Measurements from ENCODE around the gene OR10G6. TPM values are rescaled to one million over a fixed set of nuclear protein-coding genes. Genes with fewer than 3 reads are reported as not detected.
"Not testable (repeated sequence)": the region's sequence is repeated elsewhere in the genome, so short reads cannot be mapped to it uniquely, and the experiment has no call there.

Gene OR10G6
- not detected for total RNA-seq

GRCh38 chr11:123995119-123995518 is at the start of gene OR10G6:
Gene OR10G6, minus strand, starts transcription at chr11:123995161. Its CDS starts 0 bp downstream, at chr11:123995161.
- Mint-ChIP-seq H3K9me3 (ENCODE audit: low read depth) (no peaks in the 10 kb centered on the region), H3K4me3 (no peak within 1 kb of the TSS), H3K36me3 (no peaks in the 10 kb centered on the region), H3K27me3 (no peaks in the 10 kb centered on the region), H3K27ac (no peak within 1 kb of the TSS), H3K4me1 (no peaks in the 10 kb centered on the region)
- CTCF ChIA-PET = no interaction called here
- DNase-seq (no peak), ATAC-seq (no peak)

GRCh38 chr11:124043420-124043819 is 48.5 kb upstream of the OR10G6 start:
- no peaks in the 10 kb centered on the region for H3K9me3 Mint-ChIP-seq (ENCODE audit: low read depth)
- H3K36me3 Mint-ChIP-seq = no peaks in the 10 kb centered on the region
- DNase-seq (no peak), ATAC-seq (no peak)
- H3K27me3 Mint-ChIP-seq = no peaks in the 10 kb centered on the region
- H3K4me1 Mint-ChIP-seq = no peaks in the 10 kb centered on the region
- CTCF ChIA-PET = interaction anchor here (0.6 kb wide), 1 partner anchor 28 kb away, joined by 3 read pairs; no protein-coding TSS in a partner anchor
- no peak overlapping the region for H3K4me3 Mint-ChIP-seq
- H3K27ac Mint-ChIP-seq = no peak overlapping the region

GRCh38 chr11:124041254-124041653 is 46.3 kb upstream of the OR10G6 start, which contains the start of gene OR10G7:
Gene OR10G7, minus strand, starts transcription at chr11:124041325. Its CDS starts 2,324 bp downstream, at chr11:124039001.
- H3K36me3 Mint-ChIP-seq = no peaks in the 10 kb centered on the region
- CTCF ChIA-PET = interaction anchor here (1.0 kb wide), 1 partner anchor 30 kb away, joined by 3 read pairs; no protein-coding TSS in a partner anchor
- DNase-seq (no peak), ATAC-seq (no peak)
- H3K27ac Mint-ChIP-seq = no peak within 1 kb of the TSS
- no peaks in the 10 kb centered on the region for H3K4me1 Mint-ChIP-seq
- H3K27me3 Mint-ChIP-seq = no peaks in the 10 kb centered on the region
- no peak within 1 kb of the TSS for H3K4me3 Mint-ChIP-seq
- no peaks in the 10 kb centered on the region for H3K9me3 Mint-ChIP-seq (ENCODE audit: low read depth)

GRCh38 chr11:124039557-124039956 is 44.6 kb upstream of the OR10G6 start:
- ATAC-seq = no peak
- Mint-ChIP-seq H3K9me3 (ENCODE audit: low read depth) (no peaks in the 10 kb centered on the region), H3K4me1 (no peaks in the 10 kb centered on the region), H3K36me3 (no peaks in the 10 kb centered on the region), H3K27ac (no peak overlapping the region), H3K4me3 (no peak overlapping the region), H3K27me3 (no peaks in the 10 kb centered on the region)
- CTCF ChIA-PET = no interaction called here
- DNase-seq = no peak

GRCh38 chr11:124036666-124037065 is 41.7 kb upstream of the OR10G6 start:
- no peak overlapping the region for H3K27ac Mint-ChIP-seq
- no peak for ATAC-seq
- H3K36me3 Mint-ChIP-seq = no peaks in the 10 kb centered on the region
- CTCF ChIA-PET = no interaction called here
- no peaks in the 10 kb centered on the region for H3K9me3 Mint-ChIP-seq (ENCODE audit: low read depth)
- no peak overlapping the region for H3K4me3 Mint-ChIP-seq
- H3K27me3 Mint-ChIP-seq = no peaks in the 10 kb centered on the region
- no peaks in the 10 kb centered on the region for H3K4me1 Mint-ChIP-seq
- no peak for DNase-seq

- ATAC-seq = no peak
- Mint-ChIP-seq H3K4me3 (no peak within 1 kb of the TSS), H3K27ac (no peak within 1 kb of the TSS), H3K9me3 (ENCODE audit: low read depth) (no peaks in the 10 kb centered on the region), H3K4me1 (no peaks in the 10 kb centered on the region), H3K27me3 (no peaks in the 10 kb centered on the region), H3K36me3 (no peaks in the 10 kb centered on the region)
- CTCF ChIA-PET = no interaction called here
- no peak for DNase-seq
Measured at GRCh38 chr11:124026498-124026897, 31.5 kb upstream of the OR10G6 start, which contains the start of gene OR10G8. Gene OR10G8, plus strand, starts transcription at chr11:124026798. Its CDS starts 2,825 bp downstream, at chr11:124029623.

GRCh38 chr11:124015837-124016236 is 20.9 kb upstream of the OR10G6 start:
- H3K27me3 Mint-ChIP-seq; H3K4me3 Mint-ChIP-seq; H3K9me3 Mint-ChIP-seq (ENCODE audit: low read depth); H3K27ac Mint-ChIP-seq; ATAC-seq; H3K36me3 Mint-ChIP-seq; CTCF ChIA-PET; DNase-seq; H3K4me1 Mint-ChIP-seq: not testable (repeated sequence)

GRCh38 chr11:124012697-124013096 is 17.7 kb upstream of the OR10G6 start, which contains the start of gene OR10G4:
Gene OR10G4, plus strand, starts transcription at chr11:124012997. Its CDS starts 2,578 bp downstream, at chr11:124015575.
- Mint-ChIP-seq H3K27me3 (no peaks in the 10 kb centered on the region), H3K4me1 (no peaks in the 10 kb centered on the region), H3K36me3 (no peaks in the 10 kb centered on the region), H3K9me3 (ENCODE audit: low read depth) (no peaks in the 10 kb centered on the region), H3K4me3 (no peak within 1 kb of the TSS), H3K27ac (no peak within 1 kb of the TSS)
- DNase-seq = no peak
- CTCF ChIA-PET = no interaction called here
- no peak for ATAC-seq

- Mint-ChIP-seq H3K4me3 (no peak overlapping the region), H3K27me3 (peaks cover 3% of the 10 kb centered on the region), H3K36me3 (no peaks in the 10 kb centered on the region), H3K9me3 (ENCODE audit: low read depth) (no peaks in the 10 kb centered on the region), H3K4me1 (peaks cover 6% of the 10 kb centered on the region), H3K27ac (no peak overlapping the region)
- no peak for ATAC-seq
- CTCF ChIA-PET = no interaction called here
- no peak for DNase-seq
Measured at GRCh38 chr11:123979311-123979710, 15.7 kb downstream of the OR10G6 start.

- H3K27ac Mint-ChIP-seq = no peak within 1 kb of the TSS
- no peak for DNase-seq
- H3K4me1 Mint-ChIP-seq = peaks cover 6% of the 10 kb centered on the region
- ATAC-seq = no peak
- no peaks in the 10 kb centered on the region for H3K36me3 Mint-ChIP-seq
- peaks cover 3% of the 10 kb centered on the region for H3K27me3 Mint-ChIP-seq
- no peaks in the 10 kb centered on the region for H3K9me3 Mint-ChIP-seq (ENCODE audit: low read depth)
- CTCF ChIA-PET = no interaction called here
- no peak within 1 kb of the TSS for H3K4me3 Mint-ChIP-seq
Measured at GRCh38 chr11:123977731-123978347, 17.1 kb downstream of the OR10G6 start, which contains the start of gene OR10S1. Gene OR10S1, minus strand, starts transcription at chr11:123977781. Its CDS starts 117 bp downstream, at chr11:123977664.

GRCh38 chr11:123976770-123977560 is 18.0 kb downstream of the OR10G6 start:
- Mint-ChIP-seq H3K9me3 (ENCODE audit: low read depth) (no peaks in the 10 kb centered on the region), H3K4me3 (no peak overlapping the region), H3K4me1 (peaks cover 6% of the 10 kb centered on the region), H3K27ac (no peak overlapping the region), H3K27me3 (peaks cover 3% of the 10 kb centered on the region), H3K36me3 (no peaks in the 10 kb centered on the region)
- DNase-seq = no peak
- no peak for ATAC-seq
- CTCF ChIA-PET = no interaction called here

GRCh38 chr11:123973816-123974215 is 21.1 kb downstream of the OR10G6 start:
- Mint-ChIP-seq H3K4me3 (no peak overlapping the region), H3K9me3 (ENCODE audit: low read depth) (no peaks in the 10 kb centered on the region), H3K27me3 (peaks cover 3% of the 10 kb centered on the region), H3K36me3 (no peaks in the 10 kb centered on the region), H3K27ac (no peak overlapping the region), H3K4me1 (peaks cover 6% of the 10 kb centered on the region)
- no peak for ATAC-seq
- CTCF ChIA-PET = no interaction called here
- no peak for DNase-seq

- Mint-ChIP-seq H3K36me3 (no peaks in the 10 kb centered on the region), H3K9me3 (ENCODE audit: low read depth) (no peaks in the 10 kb centered on the region)
- ATAC-seq = no peak
Measured at GRCh38 chr11:123956752-123957151, 38.2 kb downstream of the OR10G6 start.

GRCh38 chr11:123945132-123945531 is 49.8 kb downstream of the OR10G6 start:
- no peaks in the 10 kb centered on the region for H3K27me3 Mint-ChIP-seq
- H3K4me1 Mint-ChIP-seq = no peaks in the 10 kb centered on the region
- no peak overlapping the region for H3K27ac Mint-ChIP-seq
- H3K9me3 Mint-ChIP-seq (ENCODE audit: low read depth) = no peaks in the 10 kb centered on the region
- no peak overlapping the region for H3K4me3 Mint-ChIP-seq
- no peaks in the 10 kb centered on the region for H3K36me3 Mint-ChIP-seq
- no peak for DNase-seq
- no peak for ATAC-seq
- CTCF ChIA-PET = no interaction called here

More at GRCh38 chr11:123956752-123957151, 38.2 kb downstream of the OR10G6 start:
- DNase-seq = no peak
- Mint-ChIP-seq H3K27ac (no peak overlapping the region), H3K27me3 (no peaks in the 10 kb centered on the region), H3K4me3 (no peak overlapping the region), H3K4me1 (no peaks in the 10 kb centered on the region)
- CTCF ChIA-PET = no interaction called here
